HCT116 (cell line): ENCODE data around the gene GARS1. TPM values are rescaled to one million over a fixed set of nuclear protein-coding genes. Genes with fewer than 3 reads are reported as not detected.

Experiments
- ATAC-seq: fragments of 200-7000 bp; cut with Tn5 transposase; 2 replicates; pipeline ENCODE4 v1.9.1; 2020; ENCODE audit warnings: mild to moderate bottlenecking, moderate library complexity
- BruUV-seq: library from RNA; stranded (reverse); fragments of 400-500 nt; replicated peaks from 2 replicates; lab custom pipeline; 2021; lab: Mats Ljungman, UMichigan
- CTCF ChIA-PET: fragments of 300-600 bp; sonication (Branson Sonifier 250); formaldehyde crosslinking; loops from one replicate; lab custom pipeline; 2021; ENCODE audit warnings: antibody characterized with exemption; lab: Charles Lee
- POLR2A ChIA-PET: fragments of 300-600, 350-600 bp; sonication (Branson Sonifier 250); formaldehyde crosslinking; loops from one replicate; lab custom pipeline; 2021; ENCODE audit warnings: antibody characterized with exemption; lab: Charles Lee
- RAD21 ChIA-PET, 2 experiments: fragments of 300-600 bp; sonication (Branson Sonifier 250); formaldehyde crosslinking; loops; one replicate each; lab custom pipeline; 2023; ENCODE audit warnings: low total read pairs in 2 of 2; ENCODE audit not compliant: uncharacterized antibody in 2 of 2, unreplicated experiment in 2 of 2, low non-redundant PET in 1 of 2; lab: Charles Lee
- DNase-seq: peaks from one replicate; pipeline ENCODE4 v3.0.0-alpha.2; 2010; ENCODE audit warnings: low read depth, low spot score
- H2AFZ ChIP-seq: fragments of 200-600 bp; shearing (Covaris generic), sonication (generic); 2 replicates; pipeline ENCODE4 v1.6.1; 2017; ENCODE audit warnings: low read depth, mixed run types, mixed read lengths, antibody characterized with exemption, low read length; ENCODE audit not compliant: poor library complexity, severe bottlenecking
- H3K27ac ChIP-seq: 2 replicates; pipeline ENCODE4 v1.5.1; 2012; ENCODE audit warnings: low read depth, low read length
- H3K27me3 ChIP-seq: fragments of 200-600 bp; sonication (generic); 2 replicates; pipeline ENCODE4 v1.6.1; 2016; ENCODE audit warnings: mixed run types, low read length, mixed read lengths; ENCODE audit not compliant: insufficient read depth
- H3K36me3 ChIP-seq, 2 experiments: fragments of 200-500 bp in 1 of 2; fragments of 200-600 bp in 1 of 2; sonication (Bioruptor generic) in 1 of 2; sonication (generic) in 1 of 2; 2 replicates each; pipeline versions ENCODE4 v1.5.1 to v1.6.1; 2014 to 2016; ENCODE audit warnings: low read length in 2 of 2, inconsistent platforms in 1 of 2, mixed read lengths in 1 of 2, mixed run types in 1 of 2; ENCODE audit not compliant: insufficient read depth in 2 of 2, control insufficient read depth in 1 of 2
- H3K4me1 ChIP-seq, 2 experiments: fragments of 200-600 bp in 1 of 2; sonication (generic) in 1 of 2; 2 replicates each; pipeline versions ENCODE4 v1.5.1 to v1.6.1; 2012 to 2017; ENCODE audit warnings: low read length in 2 of 2, inconsistent platforms in 1 of 2, mild to moderate bottlenecking in 1 of 2, mixed read lengths in 1 of 2, mixed run types in 1 of 2, moderate library complexity in 1 of 2; ENCODE audit not compliant: insufficient read depth in 2 of 2, control insufficient read depth in 1 of 2
- H3K4me2 ChIP-seq: fragments of 200-600 bp; sonication (generic); 2 replicates; pipeline ENCODE4 v1.6.1; 2017; ENCODE audit warnings: mixed run types, low read length, mixed read lengths
- H3K4me3 ChIP-seq, 2 experiments: fragments of 200-600 bp in 1 of 2; sonication (generic) in 1 of 2; replicated peaks in 1 of 2; 2 replicates each; pipeline ENCODE4 v1.5.1; 2011 to 2016; ENCODE audit warnings: low read length in 2 of 2, control low read depth in 1 of 2, low read depth in 1 of 2, mild to moderate bottlenecking in 1 of 2, mixed read lengths in 1 of 2, mixed run types in 1 of 2
- H3K79me2 ChIP-seq: fragments of 200-600 bp; sonication (generic); 2 replicates; pipeline ENCODE4 v1.6.1; 2017; ENCODE audit warnings: mild to moderate bottlenecking, mixed run types, low read length, moderate library complexity, mixed read lengths; ENCODE audit not compliant: insufficient read depth
- H3K9ac ChIP-seq: fragments of 200-600 bp; sonication (generic); 2 replicates; pipeline ENCODE4 v1.6.1; 2016; ENCODE audit warnings: low read length, mixed read lengths
- H3K9me2 ChIP-seq: fragments of 200-600 bp; sonication (generic), shearing (Covaris generic); 2 replicates; pipeline ENCODE4 v1.6.1; 2017; ENCODE audit warnings: mixed run types, mild to moderate bottlenecking, moderate library complexity; ENCODE audit not compliant: insufficient read depth
- H3K9me3 ChIP-seq, 2 experiments: fragments of 200-500 bp in 1 of 2; fragments of 200-600 bp in 1 of 2; sonication (Bioruptor generic) in 1 of 2; sonication (generic) in 1 of 2; 2 replicates each; pipeline ENCODE4 v1.6.1; 2014 to 2017; ENCODE audit warnings: low read length in 2 of 2, mixed read lengths in 2 of 2, inconsistent platforms in 1 of 2, low read depth in 1 of 2, mild to moderate bottlenecking in 1 of 2, mixed run types in 1 of 2, moderate library complexity in 1 of 2; ENCODE audit not compliant: control insufficient read depth in 1 of 2, insufficient read depth in 1 of 2
- H4K20me1 ChIP-seq: fragments of 200-600 bp; sonication (generic), shearing (Covaris generic); 2 replicates; pipeline ENCODE4 v1.6.1; 2017; ENCODE audit warnings: mixed run types, mild to moderate bottlenecking, moderate library complexity; ENCODE audit not compliant: insufficient read depth
- ATF3 ChIP-seq: IDR thresholded peaks from 2 replicates; pipeline ENCODE4 v1.6.1; 2012
- CBX3 ChIP-seq: IDR thresholded peaks from 2 replicates; pipeline ENCODE4 v1.6.1; 2012; ENCODE audit warnings: low read depth
- CEBPB ChIP-seq: IDR thresholded peaks from 2 replicates; pipeline ENCODE4 v1.6.1; 2012; ENCODE audit warnings: low read depth
- EGR1 ChIP-seq: IDR thresholded peaks from 2 replicates; pipeline ENCODE4 v1.6.1; 2012; ENCODE audit warnings: low read depth
- ELF1 ChIP-seq: IDR thresholded peaks from 2 replicates; pipeline ENCODE4 v1.6.1; 2012; ENCODE audit warnings: low read depth, borderline replicate concordance
- EZH2 ChIP-seq: fragments of 200-600 bp; sonication (generic); IDR thresholded peaks from 2 replicates; pipeline ENCODE4 v1.6.1; 2017; ENCODE audit warnings: antibody characterized with exemption, mixed run types
- EZH2phosphoT487 ChIP-seq: fragments of 200-600 bp; IDR thresholded peaks from 2 replicates; pipeline ENCODE4 v1.6.1; 2018; ENCODE audit warnings: antibody characterized with exemption, borderline replicate concordance
- FOSL1 ChIP-seq: IDR thresholded peaks from 2 replicates; pipeline ENCODE4 v1.6.1; 2012; ENCODE audit warnings: low read depth
- JUND ChIP-seq: IDR thresholded peaks from 2 replicates; pipeline ENCODE4 v1.6.1; 2012
- POLR2AphosphoS5 ChIP-seq: IDR thresholded peaks from 2 replicates; pipeline ENCODE4 v1.6.1; 2011; ENCODE audit warnings: mild to moderate bottlenecking, low read depth, low read length, moderate library complexity
- RAD21 ChIP-seq: IDR thresholded peaks from 2 replicates; pipeline ENCODE4 v1.6.1; 2012; ENCODE audit warnings: low read depth, mild to moderate bottlenecking
- SIN3A ChIP-seq: IDR thresholded peaks from 2 replicates; pipeline ENCODE4 v1.6.1; 2012; ENCODE audit warnings: low read depth
- SP1 ChIP-seq: IDR thresholded peaks from 2 replicates; pipeline ENCODE4 v1.6.1; 2012; ENCODE audit warnings: low read depth
- TCF7L2 ChIP-seq: IDR thresholded peaks from 2 replicates; pipeline ENCODE4 v1.7.0; 2011; ENCODE audit warnings: borderline replicate concordance, inconsistent platforms; ENCODE audit not compliant: insufficient read depth, insufficient read length; ENCODE audit errors: extremely low read depth
- YY1 ChIP-seq: IDR thresholded peaks from 2 replicates; pipeline ENCODE4 v1.6.1; 2011; ENCODE audit warnings: low read length, low read depth, moderate library complexity, mild to moderate bottlenecking; ENCODE audit not compliant: insufficient replicate concordance; ENCODE audit errors: extremely low read depth
- ZBTB33 ChIP-seq: IDR thresholded peaks from 2 replicates; pipeline ENCODE4 v1.6.1; 2011; ENCODE audit warnings: mild to moderate bottlenecking, low read length, moderate library complexity; ENCODE audit not compliant: insufficient replicate concordance; ENCODE audit errors: extremely low read depth
- intact Hi-C: fragments of 100-400 bp; cut with micrococcal nuclease; formaldehyde crosslinking; loops from 2 replicates; pipeline ENCODE4 v1.10.0; 2022
- total RNA-seq: library from RNA; stranded (reverse); gene quantifications from one replicate; pipeline ENCODE4 v1.2.1, GENCODE V29; 2021; ENCODE audit not compliant: unreplicated experiment
- TF ChIP-seq, protein P1 (sequence below): IDR thresholded peaks from 2 replicates; pipeline ENCODE4 v1.6.1; 2012

Gene GARS1
- total RNA-seq, 1 experiment from 2014 or later = 329 TPM

DNA sequence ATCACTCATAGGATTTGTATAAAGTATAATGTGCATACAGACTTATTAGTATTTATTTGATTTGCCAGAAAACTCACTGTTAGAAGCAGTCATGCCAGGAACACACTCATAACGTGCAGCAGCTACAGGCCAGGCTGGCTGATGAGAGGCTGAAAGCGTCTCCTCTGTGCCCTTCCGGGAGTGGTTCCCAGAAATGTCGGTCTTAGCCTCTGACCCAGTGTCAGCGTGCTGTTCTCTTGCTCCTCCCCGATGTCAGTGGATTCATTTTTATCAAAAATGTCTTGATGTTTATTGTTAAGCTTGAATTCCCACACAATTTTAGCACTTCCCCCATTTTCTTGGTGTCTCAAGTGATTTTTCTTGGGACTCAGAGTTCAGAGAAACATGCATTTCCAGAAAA is 33.3 kb upstream of the GARS1 start:
- no peaks in the 10 kb centered on the region for H4K20me1 ChIP-seq
- peaks cover 15 to 24% of the 10 kb centered on the region in 2 experiments for H3K4me1 ChIP-seq
- no peak overlapping the region for H3K9ac ChIP-seq
- DNase-seq = no peak
- H3K27me3 ChIP-seq = no peaks in the 10 kb centered on the region
- no peaks in the 10 kb centered on the region for H3K9me3 ChIP-seq
- ATAC-seq = no peak
- H2AFZ ChIP-seq = no peak overlapping the region
- intact Hi-C loops = loop anchor here (5.0 to 10.0 kb wide), 2 partner anchors 139 to 497 kb away; no protein-coding TSS in a partner anchor
- POLR2A ChIA-PET = no interaction called here
- no peak overlapping the region for H3K4me2 ChIP-seq
- H3K27ac ChIP-seq = no peak overlapping the region
- RAD21 ChIA-PET = no interaction called here
- no peaks in the 10 kb centered on the region for H3K79me2 ChIP-seq
- H3K9me2 ChIP-seq = no peaks in the 10 kb centered on the region
- H3K4me3 ChIP-seq = no peak overlapping the region
- TF ChIP-seq SP1 (no peak), ELF1 (no peak)
- BruUV-seq = no TSS peak
- CTCF ChIA-PET = interaction anchor here (1.8 kb wide), 1 partner anchor 397 kb away, joined by 5 read pairs; no protein-coding TSS in a partner anchor
- H3K36me3 ChIP-seq = peaks cover 0 to 10% of the 10 kb centered on the region in 2 experiments; a peak in 1 of 4 replicates

GRCh38 chr7:30562498-30562897 is 32.2 kb upstream of the GARS1 start:
- intact Hi-C loops = loop anchor here (5.0 to 10.0 kb wide), 2 partner anchors 140 to 498 kb away; no protein-coding TSS in a partner anchor
- no peaks in the 10 kb centered on the region for H4K20me1 ChIP-seq
- H3K27ac ChIP-seq = no peak overlapping the region; the same call in 1 of the 2 replicates
- H3K4me3 ChIP-seq = no peak overlapping the region
- H3K9me2 ChIP-seq = no peaks in the 10 kb centered on the region
- ATAC-seq (no peak), DNase-seq (no peak)
- BruUV-seq = no TSS peak
- no peaks in the 10 kb centered on the region for H3K27me3 ChIP-seq
- ChIA-PET POLR2A (no interaction called here), CTCF (interaction anchor here (1.8 to 3.7 kb wide), 2 partner anchors 12 to 398 kb away, joined by 5 to 50 read pairs; no protein-coding TSS in a partner anchor), RAD21 (no interaction called here)
- H3K4me2 ChIP-seq = no peak overlapping the region
- peaks cover 0 to 10% of the 10 kb centered on the region in 2 experiments; a peak in 1 of 4 replicates for H3K36me3 ChIP-seq
- no peak for TF ChIP-seq YY1
- no peak for TF ChIP-seq EGR1
- no peak for TF ChIP-seq JUND
- no peak for TF ChIP-seq ZBTB33
- no peak for TF ChIP-seq SP1
- no peak for TF ChIP-seq TCF7L2
- TF ChIP-seq RAD21 = no peak
- no peak for TF ChIP-seq EZH2
- no peak for TF ChIP-seq SIN3A
- no peak for TF ChIP-seq EZH2phosphoT487
- TF ChIP-seq POLR2AphosphoS5 = no peak
- TF ChIP-seq CEBPB = no peak
- no peak for TF ChIP-seq CBX3
- TF ChIP-seq FOSL1 = no peak
- no peak for TF ChIP-seq ELF1
- no peak for TF ChIP-seq ATF3
- TF ChIP-seq, protein P1, sequence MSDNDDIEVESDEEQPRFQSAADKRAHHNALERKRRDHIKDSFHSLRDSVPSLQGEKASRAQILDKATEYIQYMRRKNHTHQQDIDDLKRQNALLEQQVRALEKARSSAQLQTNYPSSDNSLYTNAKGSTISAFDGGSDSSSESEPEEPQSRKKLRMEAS = no peak
- no peaks in the 10 kb centered on the region for H3K9me3 ChIP-seq
- no peak overlapping the region for H2AFZ ChIP-seq
- H3K9ac ChIP-seq = no peak overlapping the region
- H3K79me2 ChIP-seq = no peaks in the 10 kb centered on the region
- H3K4me1 ChIP-seq = peaks cover 15 to 24% of the 10 kb centered on the region in 2 experiments
